Measurements from ENCODE around the gene ZFP91. TPM values are rescaled to one million over a fixed set of nuclear protein-coding genes. Genes with fewer than 3 reads are reported as not detected.

Gene ZFP91
- total and polyA plus RNA-seq, 2 experiments from 2014 or later: 10.2 to 30.0 TPM

DNA sequence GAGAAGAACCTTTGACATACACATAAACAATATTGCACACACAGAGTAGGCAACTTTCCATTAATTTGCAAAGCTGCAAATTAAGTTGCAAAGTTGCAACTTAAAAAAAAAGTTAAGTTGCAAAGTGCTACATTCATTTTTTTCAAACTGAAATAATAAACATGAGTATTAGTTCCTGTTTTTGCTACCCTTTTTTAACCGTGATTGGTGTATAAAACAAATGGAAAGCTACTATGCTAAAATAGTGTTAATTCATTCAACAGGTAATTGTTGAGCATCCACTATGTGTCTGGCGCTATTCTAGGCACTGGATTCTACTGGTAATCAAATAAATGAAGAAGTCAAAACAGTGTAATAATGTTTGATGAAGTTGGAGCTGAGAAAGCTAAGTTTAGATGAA, 8.1 kb downstream of the ZFP91 start:
- Histone ChIP-seq H3K36me3 (ENCODE audit: insufficient read depth) (0 out of 2 replicates have a peak, but pooled peaks cover 8% of the 10 kb centered on the region), H3K79me2 (replicated peaks; ENCODE audit: insufficient read depth) (peaks cover 99% of the 10 kb centered on the region), H3K9me2 (ENCODE audit: insufficient read depth) (no peaks in the 10 kb centered on the region)

More for the DNA sequence above, 8.1 kb downstream of the ZFP91 start:
- Histone ChIP-seq H3K4me3 (no peak overlapping the region), H3K4me2 (no peak overlapping the region), H4K20me1 (replicated peaks; ENCODE audit: insufficient read depth) (peaks cover 28% of the 10 kb centered on the region), H3K27me3 (ENCODE audit: insufficient read depth) (no peaks in the 10 kb centered on the region), H3K4me1 (ENCODE audit: insufficient read depth) (no peaks in the 10 kb centered on the region), H3F3A (replicated peaks; ENCODE audit: low read depth) (no peaks in the 10 kb centered on the region), H2AFZ (no peak overlapping the region), H3K27ac (ENCODE audit: low read depth) (no peak overlapping the region)
- Mint-ChIP-seq H3K4me1 (peaks cover 7% of the 10 kb centered on the region; the same call in 2 of the 3 replicates), H3K36me3 (ENCODE audit: low read depth) (peaks cover 16% of the 10 kb centered on the region; the same call in 1 of the 3 replicates), H3K4me3 (no peak overlapping the region), H3K9me3 (no peaks in the 10 kb centered on the region), H3K27ac (no peak overlapping the region), H3K27me3 (ENCODE audit: insufficient read depth, low read depth, poor library complexity) (no peaks in the 10 kb centered on the region)
- DNase-seq (ENCODE audit: low spot score) (no peak), ATAC-seq (no peak)
- TF ChIP-seq JUNB (IDR thresholded peaks at IDR 0.05; ENCODE audit: unreplicated experiment) (no peak), CREB1 (CRISPR knock-in tag; IDR thresholded peaks at IDR 0.05; ENCODE audit: low read depth) (no peak), POLR2AphosphoS5 (IDR thresholded peaks at IDR 0.05; ENCODE audit: low read depth) (no peak), EZH2 (IDR thresholded peaks at IDR 0.05; ENCODE audit: low read depth, unreplicated experiment) (no peak), ZNF331 (CRISPR knock-in tag; IDR thresholded peaks at IDR 0.05; ENCODE audit: low read depth) (no peak), ZNF114 (CRISPR knock-in tag; IDR thresholded peaks at IDR 0.05) (no peak)
- TF ChIP-seq, protein P1, sequence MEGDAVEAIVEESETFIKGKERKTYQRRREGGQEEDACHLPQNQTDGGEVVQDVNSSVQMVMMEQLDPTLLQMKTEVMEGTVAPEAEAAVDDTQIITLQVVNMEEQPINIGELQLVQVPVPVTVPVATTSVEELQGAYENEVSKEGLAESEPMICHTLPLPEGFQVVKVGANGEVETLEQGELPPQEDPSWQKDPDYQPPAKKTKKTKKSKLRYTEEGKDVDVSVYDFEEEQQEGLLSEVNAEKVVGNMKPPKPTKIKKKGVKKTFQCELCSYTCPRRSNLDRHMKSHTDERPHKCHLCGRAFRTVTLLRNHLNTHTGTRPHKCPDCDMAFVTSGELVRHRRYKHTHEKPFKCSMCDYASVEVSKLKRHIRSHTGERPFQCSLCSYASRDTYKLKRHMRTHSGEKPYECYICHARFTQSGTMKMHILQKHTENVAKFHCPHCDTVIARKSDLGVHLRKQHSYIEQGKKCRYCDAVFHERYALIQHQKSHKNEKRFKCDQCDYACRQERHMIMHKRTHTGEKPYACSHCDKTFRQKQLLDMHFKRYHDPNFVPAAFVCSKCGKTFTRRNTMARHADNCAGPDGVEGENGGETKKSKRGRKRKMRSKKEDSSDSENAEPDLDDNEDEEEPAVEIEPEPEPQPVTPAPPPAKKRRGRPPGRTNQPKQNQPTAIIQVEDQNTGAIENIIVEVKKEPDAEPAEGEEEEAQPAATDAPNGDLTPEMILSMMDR (conservative IDR thresholded peaks at IDR 0.05; ENCODE audit: low read depth in 2 of 2): no peak
- TF ChIP-seq, protein P2, sequence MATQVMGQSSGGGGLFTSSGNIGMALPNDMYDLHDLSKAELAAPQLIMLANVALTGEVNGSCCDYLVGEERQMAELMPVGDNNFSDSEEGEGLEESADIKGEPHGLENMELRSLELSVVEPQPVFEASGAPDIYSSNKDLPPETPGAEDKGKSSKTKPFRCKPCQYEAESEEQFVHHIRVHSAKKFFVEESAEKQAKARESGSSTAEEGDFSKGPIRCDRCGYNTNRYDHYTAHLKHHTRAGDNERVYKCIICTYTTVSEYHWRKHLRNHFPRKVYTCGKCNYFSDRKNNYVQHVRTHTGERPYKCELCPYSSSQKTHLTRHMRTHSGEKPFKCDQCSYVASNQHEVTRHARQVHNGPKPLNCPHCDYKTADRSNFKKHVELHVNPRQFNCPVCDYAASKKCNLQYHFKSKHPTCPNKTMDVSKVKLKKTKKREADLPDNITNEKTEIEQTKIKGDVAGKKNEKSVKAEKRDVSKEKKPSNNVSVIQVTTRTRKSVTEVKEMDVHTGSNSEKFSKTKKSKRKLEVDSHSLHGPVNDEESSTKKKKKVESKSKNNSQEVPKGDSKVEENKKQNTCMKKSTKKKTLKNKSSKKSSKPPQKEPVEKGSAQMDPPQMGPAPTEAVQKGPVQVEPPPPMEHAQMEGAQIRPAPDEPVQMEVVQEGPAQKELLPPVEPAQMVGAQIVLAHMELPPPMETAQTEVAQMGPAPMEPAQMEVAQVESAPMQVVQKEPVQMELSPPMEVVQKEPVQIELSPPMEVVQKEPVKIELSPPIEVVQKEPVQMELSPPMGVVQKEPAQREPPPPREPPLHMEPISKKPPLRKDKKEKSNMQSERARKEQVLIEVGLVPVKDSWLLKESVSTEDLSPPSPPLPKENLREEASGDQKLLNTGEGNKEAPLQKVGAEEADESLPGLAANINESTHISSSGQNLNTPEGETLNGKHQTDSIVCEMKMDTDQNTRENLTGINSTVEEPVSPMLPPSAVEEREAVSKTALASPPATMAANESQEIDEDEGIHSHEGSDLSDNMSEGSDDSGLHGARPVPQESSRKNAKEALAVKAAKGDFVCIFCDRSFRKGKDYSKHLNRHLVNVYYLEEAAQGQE (IDR thresholded peaks at IDR 0.05; ENCODE audit: unreplicated experiment): no peak
- TF ChIP-seq, protein P3, sequence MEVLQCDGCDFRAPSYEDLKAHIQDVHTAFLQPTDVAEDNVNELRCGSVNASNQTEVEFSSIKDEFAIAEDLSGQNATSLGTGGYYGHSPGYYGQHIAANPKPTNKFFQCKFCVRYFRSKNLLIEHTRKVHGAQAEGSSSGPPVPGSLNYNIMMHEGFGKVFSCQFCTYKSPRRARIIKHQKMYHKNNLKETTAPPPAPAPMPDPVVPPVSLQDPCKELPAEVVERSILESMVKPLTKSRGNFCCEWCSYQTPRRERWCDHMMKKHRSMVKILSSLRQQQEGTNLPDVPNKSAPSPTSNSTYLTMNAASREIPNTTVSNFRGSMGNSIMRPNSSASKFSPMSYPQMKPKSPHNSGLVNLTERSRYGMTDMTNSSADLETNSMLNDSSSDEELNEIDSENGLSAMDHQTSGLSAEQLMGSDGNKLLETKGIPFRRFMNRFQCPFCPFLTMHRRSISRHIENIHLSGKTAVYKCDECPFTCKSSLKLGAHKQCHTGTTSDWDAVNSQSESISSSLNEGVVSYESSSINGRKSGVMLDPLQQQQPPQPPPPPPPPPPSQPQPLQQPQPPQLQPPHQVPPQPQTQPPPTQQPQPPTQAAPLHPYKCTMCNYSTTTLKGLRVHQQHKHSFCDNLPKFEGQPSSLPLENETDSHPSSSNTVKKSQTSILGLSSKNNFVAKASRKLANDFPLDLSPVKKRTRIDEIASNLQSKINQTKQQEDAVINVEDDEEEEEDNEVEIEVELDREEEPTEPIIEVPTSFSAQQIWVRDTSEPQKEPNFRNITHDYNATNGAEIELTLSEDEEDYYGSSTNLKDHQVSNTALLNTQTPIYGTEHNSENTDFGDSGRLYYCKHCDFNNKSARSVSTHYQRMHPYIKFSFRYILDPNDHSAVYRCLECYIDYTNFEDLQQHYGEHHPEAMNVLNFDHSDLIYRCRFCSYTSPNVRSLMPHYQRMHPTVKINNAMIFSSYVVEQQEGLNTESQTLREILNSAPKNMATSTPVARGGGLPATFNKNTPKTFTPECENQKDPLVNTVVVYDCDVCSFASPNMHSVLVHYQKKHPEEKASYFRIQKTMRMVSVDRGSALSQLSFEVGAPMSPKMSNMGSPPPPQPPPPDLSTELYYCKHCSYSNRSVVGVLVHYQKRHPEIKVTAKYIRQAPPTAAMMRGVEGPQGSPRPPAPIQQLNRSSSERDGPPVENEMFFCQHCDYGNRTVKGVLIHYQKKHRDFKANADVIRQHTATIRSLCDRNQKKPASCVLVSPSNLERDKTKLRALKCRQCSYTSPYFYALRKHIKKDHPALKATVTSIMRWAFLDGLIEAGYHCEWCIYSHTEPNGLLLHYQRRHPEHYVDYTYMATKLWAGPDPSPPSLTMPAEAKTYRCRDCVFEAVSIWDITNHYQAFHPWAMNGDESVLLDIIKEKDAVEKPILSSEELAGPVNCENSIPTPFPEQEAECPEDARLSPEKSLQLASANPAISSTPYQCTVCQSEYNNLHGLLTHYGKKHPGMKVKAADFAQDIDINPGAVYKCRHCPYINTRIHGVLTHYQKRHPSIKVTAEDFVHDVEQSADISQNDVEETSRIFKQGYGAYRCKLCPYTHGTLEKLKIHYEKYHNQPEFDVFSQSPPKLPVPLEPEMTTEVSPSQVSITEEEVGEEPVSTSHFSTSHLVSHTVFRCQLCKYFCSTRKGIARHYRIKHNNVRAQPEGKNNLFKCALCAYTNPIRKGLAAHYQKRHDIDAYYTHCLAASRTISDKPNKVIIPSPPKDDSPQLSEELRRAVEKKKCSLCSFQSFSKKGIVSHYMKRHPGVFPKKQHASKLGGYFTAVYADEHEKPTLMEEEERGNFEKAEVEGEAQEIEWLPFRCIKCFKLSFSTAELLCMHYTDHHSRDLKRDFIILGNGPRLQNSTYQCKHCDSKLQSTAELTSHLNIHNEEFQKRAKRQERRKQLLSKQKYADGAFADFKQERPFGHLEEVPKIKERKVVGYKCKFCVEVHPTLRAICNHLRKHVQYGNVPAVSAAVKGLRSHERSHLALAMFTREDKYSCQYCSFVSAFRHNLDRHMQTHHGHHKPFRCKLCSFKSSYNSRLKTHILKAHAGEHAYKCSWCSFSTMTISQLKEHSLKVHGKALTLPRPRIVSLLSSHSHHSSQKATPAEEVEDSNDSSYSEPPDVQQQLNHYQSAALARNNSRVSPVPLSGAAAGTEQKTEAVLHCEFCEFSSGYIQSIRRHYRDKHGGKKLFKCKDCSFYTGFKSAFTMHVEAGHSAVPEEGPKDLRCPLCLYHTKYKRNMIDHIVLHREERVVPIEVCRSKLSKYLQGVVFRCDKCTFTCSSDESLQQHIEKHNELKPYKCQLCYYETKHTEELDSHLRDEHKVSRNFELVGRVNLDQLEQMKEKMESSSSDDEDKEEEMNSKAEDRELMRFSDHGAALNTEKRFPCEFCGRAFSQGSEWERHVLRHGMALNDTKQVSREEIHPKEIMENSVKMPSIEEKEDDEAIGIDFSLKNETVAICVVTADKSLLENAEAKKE (CRISPR knock-in tag; IDR thresholded peaks at IDR 0.05): no peak
